HL-60 (cell line): ENCODE results near the gene POU2F2.

ENCODE experiments used
- DNase-seq, 2 experiments: peaks; one replicate each; pipeline ENCODE4 v3.0.0-alpha.2; 2010 to 2020; ENCODE audit warnings: low read depth in 1 of 2, low spot score in 1 of 2
- H3K27ac ChIP-seq: fragments of 250-450 bp; sonication (Bioruptor Pico); replicated peaks from 2 replicates; pipeline ENCODE4 v1.5.1; 2020; ENCODE audit warnings: mild to moderate bottlenecking, moderate library complexity
- H3K27me3 ChIP-seq: fragments of 250-450 bp; sonication (Bioruptor Pico); 2 replicates; pipeline ENCODE4 v1.5.1; 2021; ENCODE audit warnings: mild to moderate bottlenecking, moderate library complexity; ENCODE audit not compliant: insufficient read depth, poor library complexity, severe bottlenecking
- H3K4me3 ChIP-seq: replicated peaks from 2 replicates; pipeline ENCODE4 v1.5.1; 2011; ENCODE audit warnings: mild to moderate bottlenecking, control low read depth, low read length; ENCODE audit not compliant: insufficient read depth
- GABPA ChIP-seq: IDR thresholded peaks from 2 replicates; pipeline ENCODE4 v1.6.1; 2012; ENCODE audit warnings: low read depth
- POLR2AphosphoS5 ChIP-seq: IDR thresholded peaks from 2 replicates; pipeline ENCODE4 v1.6.1; 2012; ENCODE audit warnings: low read depth
- SPI1 ChIP-seq: IDR thresholded peaks from 2 replicates; pipeline ENCODE4 v1.6.1; 2012; ENCODE audit warnings: low read depth, mild to moderate bottlenecking, borderline replicate concordance
- TF ChIP-seq, protein P1 (sequence below): IDR thresholded peaks from 2 replicates; pipeline ENCODE4 v1.6.1; 2012; ENCODE audit warnings: low read depth; ENCODE audit not compliant: insufficient replicate concordance
- TF ChIP-seq, protein P2 (sequence below): IDR thresholded peaks from one replicate; pipeline ENCODE4 v1.5.1; 2011; ENCODE audit warnings: low read length, control low read depth, inconsistent platforms; ENCODE audit not compliant: insufficient read depth

Gene POU2F2

DNA sequence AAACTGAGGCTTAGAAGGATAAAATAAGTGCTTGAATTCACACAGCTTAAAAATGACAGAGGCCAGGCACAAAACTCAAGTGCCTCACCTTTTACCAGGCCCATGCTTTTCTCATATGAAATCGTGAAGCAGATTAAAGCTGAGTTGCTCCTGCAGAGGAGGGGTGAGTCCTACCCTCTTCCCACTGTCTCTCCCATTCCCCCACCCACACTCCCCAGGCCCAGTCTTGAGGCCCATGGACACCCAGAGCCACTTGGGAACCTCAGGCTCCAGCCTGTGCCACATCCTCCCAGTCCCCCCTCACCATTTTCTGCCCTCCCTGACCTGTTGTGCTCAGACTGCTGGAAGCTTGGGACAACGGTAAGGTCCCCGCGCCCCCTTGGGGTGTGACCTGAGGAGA is 38.7 kb downstream of the POU2F2 start:
- no peak for TF ChIP-seq POLR2AphosphoS5
- TF ChIP-seq, protein P1, sequence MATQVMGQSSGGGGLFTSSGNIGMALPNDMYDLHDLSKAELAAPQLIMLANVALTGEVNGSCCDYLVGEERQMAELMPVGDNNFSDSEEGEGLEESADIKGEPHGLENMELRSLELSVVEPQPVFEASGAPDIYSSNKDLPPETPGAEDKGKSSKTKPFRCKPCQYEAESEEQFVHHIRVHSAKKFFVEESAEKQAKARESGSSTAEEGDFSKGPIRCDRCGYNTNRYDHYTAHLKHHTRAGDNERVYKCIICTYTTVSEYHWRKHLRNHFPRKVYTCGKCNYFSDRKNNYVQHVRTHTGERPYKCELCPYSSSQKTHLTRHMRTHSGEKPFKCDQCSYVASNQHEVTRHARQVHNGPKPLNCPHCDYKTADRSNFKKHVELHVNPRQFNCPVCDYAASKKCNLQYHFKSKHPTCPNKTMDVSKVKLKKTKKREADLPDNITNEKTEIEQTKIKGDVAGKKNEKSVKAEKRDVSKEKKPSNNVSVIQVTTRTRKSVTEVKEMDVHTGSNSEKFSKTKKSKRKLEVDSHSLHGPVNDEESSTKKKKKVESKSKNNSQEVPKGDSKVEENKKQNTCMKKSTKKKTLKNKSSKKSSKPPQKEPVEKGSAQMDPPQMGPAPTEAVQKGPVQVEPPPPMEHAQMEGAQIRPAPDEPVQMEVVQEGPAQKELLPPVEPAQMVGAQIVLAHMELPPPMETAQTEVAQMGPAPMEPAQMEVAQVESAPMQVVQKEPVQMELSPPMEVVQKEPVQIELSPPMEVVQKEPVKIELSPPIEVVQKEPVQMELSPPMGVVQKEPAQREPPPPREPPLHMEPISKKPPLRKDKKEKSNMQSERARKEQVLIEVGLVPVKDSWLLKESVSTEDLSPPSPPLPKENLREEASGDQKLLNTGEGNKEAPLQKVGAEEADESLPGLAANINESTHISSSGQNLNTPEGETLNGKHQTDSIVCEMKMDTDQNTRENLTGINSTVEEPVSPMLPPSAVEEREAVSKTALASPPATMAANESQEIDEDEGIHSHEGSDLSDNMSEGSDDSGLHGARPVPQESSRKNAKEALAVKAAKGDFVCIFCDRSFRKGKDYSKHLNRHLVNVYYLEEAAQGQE: no peak
- TF ChIP-seq SPI1: no peak
- TF ChIP-seq, protein P2, sequence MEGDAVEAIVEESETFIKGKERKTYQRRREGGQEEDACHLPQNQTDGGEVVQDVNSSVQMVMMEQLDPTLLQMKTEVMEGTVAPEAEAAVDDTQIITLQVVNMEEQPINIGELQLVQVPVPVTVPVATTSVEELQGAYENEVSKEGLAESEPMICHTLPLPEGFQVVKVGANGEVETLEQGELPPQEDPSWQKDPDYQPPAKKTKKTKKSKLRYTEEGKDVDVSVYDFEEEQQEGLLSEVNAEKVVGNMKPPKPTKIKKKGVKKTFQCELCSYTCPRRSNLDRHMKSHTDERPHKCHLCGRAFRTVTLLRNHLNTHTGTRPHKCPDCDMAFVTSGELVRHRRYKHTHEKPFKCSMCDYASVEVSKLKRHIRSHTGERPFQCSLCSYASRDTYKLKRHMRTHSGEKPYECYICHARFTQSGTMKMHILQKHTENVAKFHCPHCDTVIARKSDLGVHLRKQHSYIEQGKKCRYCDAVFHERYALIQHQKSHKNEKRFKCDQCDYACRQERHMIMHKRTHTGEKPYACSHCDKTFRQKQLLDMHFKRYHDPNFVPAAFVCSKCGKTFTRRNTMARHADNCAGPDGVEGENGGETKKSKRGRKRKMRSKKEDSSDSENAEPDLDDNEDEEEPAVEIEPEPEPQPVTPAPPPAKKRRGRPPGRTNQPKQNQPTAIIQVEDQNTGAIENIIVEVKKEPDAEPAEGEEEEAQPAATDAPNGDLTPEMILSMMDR: no peak
- no peak for TF ChIP-seq GABPA
- no peak overlapping the region for H3K27ac ChIP-seq
- no peak for DNase-seq
- H3K4me3 ChIP-seq: no peak overlapping the region
- H3K27me3 ChIP-seq: no peaks in the 10 kb centered on the region

DNA sequence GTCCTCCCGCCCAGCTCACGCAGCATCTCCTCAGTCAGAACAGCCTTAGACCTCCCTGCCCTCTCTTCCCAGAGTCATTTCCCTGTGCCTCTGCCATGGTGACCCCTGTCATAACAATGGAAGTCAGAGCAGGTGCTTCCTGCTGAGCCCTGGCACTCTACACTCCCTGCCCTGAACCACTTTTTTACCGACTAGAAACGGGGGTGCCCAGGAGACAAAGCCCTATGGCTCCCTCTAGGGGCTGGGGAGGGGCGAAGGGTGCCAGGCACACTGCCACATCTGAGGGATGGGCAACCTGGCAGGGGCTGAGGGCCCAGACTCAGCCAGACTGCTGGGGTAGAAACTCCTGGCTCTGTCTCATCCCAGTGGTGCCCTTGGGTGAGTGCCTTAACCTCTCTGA is 39.9 kb downstream of the POU2F2 start:
- H3K27ac ChIP-seq: no peak overlapping the region
- H3K4me3 ChIP-seq: no peak overlapping the region
- TF ChIP-seq SPI1 (no peak), POLR2AphosphoS5 (no peak), GABPA (no peak)
- TF ChIP-seq, protein P2: peak; percentile 79
- TF ChIP-seq, protein P1: no peak
- peak; percentile 39 to 67 for DNase-seq
- no peaks in the 10 kb centered on the region for H3K27me3 ChIP-seq

DNA sequence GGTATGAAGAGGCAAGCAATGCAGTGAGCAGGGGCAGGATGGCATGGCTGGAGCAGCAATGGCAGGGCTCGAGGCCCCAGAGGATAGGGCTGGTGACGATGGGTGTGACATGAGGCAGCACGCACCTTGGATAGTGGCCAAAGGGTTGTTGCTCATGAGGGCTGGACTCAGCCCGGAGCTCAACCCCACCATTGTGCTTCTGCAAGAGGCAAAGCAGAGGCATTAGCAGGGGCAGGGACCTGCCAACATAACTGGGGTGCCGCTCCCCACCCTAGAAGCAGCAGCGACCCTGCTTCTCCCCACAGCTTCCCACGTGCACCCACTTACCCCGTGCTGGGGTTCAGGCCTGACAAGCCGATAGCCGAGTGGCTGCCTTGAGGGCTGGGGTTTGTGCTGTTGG is 40.5 kb downstream of the POU2F2 start:
- no peak for DNase-seq
- TF ChIP-seq POLR2AphosphoS5: no peak
- TF ChIP-seq, protein P1: no peak
- no peaks in the 10 kb centered on the region for H3K27me3 ChIP-seq
- no peak overlapping the region for H3K4me3 ChIP-seq
- H3K27ac ChIP-seq: no peak overlapping the region

DNA sequence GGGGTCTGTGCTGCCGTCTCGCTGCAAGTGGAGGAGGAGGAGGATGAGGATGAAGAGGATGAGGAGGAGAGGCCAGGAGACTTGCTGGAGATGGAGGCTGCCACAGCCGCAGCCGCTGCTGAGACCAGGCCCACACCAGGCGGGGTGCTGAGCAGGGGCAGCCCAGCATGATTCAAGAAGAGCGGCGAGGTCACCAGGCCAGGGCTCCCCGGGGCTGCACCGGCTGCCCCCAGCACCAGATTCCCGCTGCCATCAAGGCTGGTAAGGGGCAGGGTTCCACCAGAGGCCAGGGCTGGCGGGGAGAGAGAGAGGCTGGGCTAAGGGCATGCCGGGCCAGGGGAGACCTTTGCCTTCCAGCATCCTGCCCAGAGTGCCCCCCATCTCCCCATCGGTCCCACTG is 40.9 kb downstream of the POU2F2 start:
- TF ChIP-seq, protein P1: no peak
- H3K27ac ChIP-seq: no peak overlapping the region
- no peak for DNase-seq
- H3K4me3 ChIP-seq: no peak overlapping the region
- H3K27me3 ChIP-seq: no peaks in the 10 kb centered on the region
